Esophagus squamous epithelium (tissue), 4 donors: ENCODE results near the gene KRTAP9-4.
"Not testable (repeated sequence)": the region's sequence is repeated elsewhere in the genome, so short reads cannot be mapped to it uniquely, and the experiment has no call there.

ENCODE experiments used
- POLR2A ChIP-seq, 4 donors: fragments of 450-650 bp; IDR thresholded peaks; one replicate each; pipeline ENCODE4 v1.6.1; 2017; ENCODE audit warnings: antibody characterized with exemption in 4 of 4, mild to moderate bottlenecking in 4 of 4, moderate library complexity in 3 of 4
- TF ChIP-seq, protein P1 (sequence below), 6 experiments: fragments of 450-650 bp in 4 of 6; fragments of 200-600 bp in 2 of 6; sonication (generic) in 2 of 6; IDR thresholded peaks; one replicate each; pipeline ENCODE4 v1.5.1; 2016 to 2019; ENCODE audit warnings: antibody characterized with exemption in 6 of 6, mild to moderate bottlenecking in 4 of 6, moderate library complexity in 4 of 6

DNA sequence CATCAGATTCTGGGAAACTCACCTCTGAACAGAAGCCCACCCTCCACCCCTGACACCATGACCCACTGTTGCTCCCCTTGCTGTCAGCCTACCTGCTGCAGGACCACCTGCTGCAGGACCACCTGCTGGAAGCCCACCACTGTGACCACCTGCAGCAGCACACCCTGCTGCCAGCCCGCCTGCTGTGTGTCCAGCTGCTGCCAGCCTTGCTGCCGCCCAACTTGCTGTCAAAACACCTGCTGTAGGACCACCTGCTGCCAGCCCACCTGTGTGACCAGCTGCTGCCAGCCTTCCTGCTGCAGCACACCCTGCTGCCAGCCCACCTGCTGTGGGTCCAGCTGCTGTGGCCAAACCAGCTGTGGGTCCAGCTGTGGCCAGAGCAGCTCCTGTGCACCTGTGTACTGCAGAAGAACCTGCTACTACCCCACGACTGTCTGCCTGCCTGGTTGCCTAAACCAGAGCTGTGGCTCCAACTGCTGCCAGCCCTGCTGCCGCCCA lies 22.8 kb upstream of the KRTAP9-4 start, which contains the start of gene KRTAP9-2:
- TF ChIP-seq, protein P1, sequence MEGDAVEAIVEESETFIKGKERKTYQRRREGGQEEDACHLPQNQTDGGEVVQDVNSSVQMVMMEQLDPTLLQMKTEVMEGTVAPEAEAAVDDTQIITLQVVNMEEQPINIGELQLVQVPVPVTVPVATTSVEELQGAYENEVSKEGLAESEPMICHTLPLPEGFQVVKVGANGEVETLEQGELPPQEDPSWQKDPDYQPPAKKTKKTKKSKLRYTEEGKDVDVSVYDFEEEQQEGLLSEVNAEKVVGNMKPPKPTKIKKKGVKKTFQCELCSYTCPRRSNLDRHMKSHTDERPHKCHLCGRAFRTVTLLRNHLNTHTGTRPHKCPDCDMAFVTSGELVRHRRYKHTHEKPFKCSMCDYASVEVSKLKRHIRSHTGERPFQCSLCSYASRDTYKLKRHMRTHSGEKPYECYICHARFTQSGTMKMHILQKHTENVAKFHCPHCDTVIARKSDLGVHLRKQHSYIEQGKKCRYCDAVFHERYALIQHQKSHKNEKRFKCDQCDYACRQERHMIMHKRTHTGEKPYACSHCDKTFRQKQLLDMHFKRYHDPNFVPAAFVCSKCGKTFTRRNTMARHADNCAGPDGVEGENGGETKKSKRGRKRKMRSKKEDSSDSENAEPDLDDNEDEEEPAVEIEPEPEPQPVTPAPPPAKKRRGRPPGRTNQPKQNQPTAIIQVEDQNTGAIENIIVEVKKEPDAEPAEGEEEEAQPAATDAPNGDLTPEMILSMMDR (IDR thresholded peaks at IDR 0.05) = not testable (repeated sequence)
- TF ChIP-seq POLR2A (IDR thresholded peaks at IDR 0.05) = not testable (repeated sequence)
